Heart left ventricle (tissue), 16 donors: ENCODE data around the gene SFXN4. TPM values are rescaled to one million over a fixed set of nuclear protein-coding genes. Genes with fewer than 3 reads are reported as not detected.

ENCODE experiments used
- ATAC-seq, 4 donors: fragments of 200-7000 bp; cut with Tn5 transposase; one replicate each; pipeline ENCODE4 v1.9.1; 2020 to 2022; ENCODE audit warnings: moderate library complexity in 4 of 4, mild to moderate bottlenecking in 3 of 4, moderate number of reproducible peaks in 1 of 4
- DNase-seq, 5 donors: peaks; one replicate each; pipeline ENCODE4 v3.0.0-alpha.2; 2020
- H3K27ac ChIP-seq, 12 donors: fragments of 200-600 bp; sonication (generic) in 4 of 12; one replicate each; pipeline versions ENCODE4 v1.5.0 to v1.8.0; 2016 to 2022; ENCODE audit warnings: mild to moderate bottlenecking in 2 of 12
- H3K27me3 ChIP-seq, 9 donors: fragments of 200-600 bp; sonication (generic) in 2 of 9; one replicate each; pipeline versions ENCODE4 v1.5.1 to v1.8.0; 2016 to 2022; ENCODE audit warnings: mild to moderate bottlenecking in 3 of 9
- H3K36me3 ChIP-seq, 9 donors: fragments of 200-600 bp; sonication (generic) in 2 of 9; one replicate each; pipeline versions ENCODE4 v1.5.0 to v1.8.0; 2018 to 2022; ENCODE audit warnings: mild to moderate bottlenecking in 2 of 9
- H3K4me1 ChIP-seq, 12 donors: fragments of 200-600 bp; sonication (generic) in 4 of 12; one replicate each; pipeline versions ENCODE4 v1.5.0 to v1.8.0; 2016 to 2022; ENCODE audit warnings: mild to moderate bottlenecking in 3 of 12
- H3K4me3 ChIP-seq, 12 donors: fragments of 200-600 bp; sonication (generic) in 4 of 12; one replicate each; pipeline versions ENCODE4 v1.5.0 to v1.8.0; 2017 to 2022; ENCODE audit warnings: mild to moderate bottlenecking in 9 of 12, moderate library complexity in 4 of 12
- H3K9me3 ChIP-seq, 12 donors: fragments of 200-600 bp; sonication (generic) in 4 of 12; one replicate each; pipeline versions ENCODE4 v1.5.0 to v1.8.0; 2016 to 2022; ENCODE audit warnings: mild to moderate bottlenecking in 1 of 12
- POLR2A ChIP-seq, 2 donors: fragments of 450-650 bp; IDR thresholded peaks; one replicate each; pipeline ENCODE4 v1.6.1; 2017; ENCODE audit warnings: antibody characterized with exemption in 2 of 2, mild to moderate bottlenecking in 2 of 2, moderate library complexity in 2 of 2
- WGBS, 4 donors: extraction: QIAGEN DNeasy Blood & Tissue Kit in 2 of 4; methylation state at CpG; one replicate each; pipeline versions ENCODE4 v1.1.5 to v1.1.7; 2013 to 2018; 5-methylcytosine and 5-hydroxymethylcytosine counted together
- intact Hi-C, 10 donors: fragments of 100-400 bp; cut with DNase I; formaldehyde crosslinking; loops; one replicate each; pipeline versions ENCODE4 v1.11.1 to v1.14.2; 2022
- polyA plus RNA-seq, 2 donors: library from polyadenylated mRNA; stranded (reverse); fragments of 200-250 nt; gene quantifications; one replicate each; pipeline ENCODE4 v1.2.3, GENCODE V29; 2013
- total RNA-seq, 9 donors: library from RNA; depleted of rRNA in 2 of 9; stranded (reverse); fragments of >200 nt in 2 of 9; fragmentation: NEBNext Ultra II Directional in 3 of 9; extraction: Animal tissue kit (Norgen Biotek cat#: 25700) in 3 of 9; gene quantifications; one replicate each; pipeline versions ENCODE4 v1.1.0 to v1.2.4, GENCODE V29; 2016 to 2023
- TF ChIP-seq, protein P1 (sequence below), 12 donors: fragments of 200-600 bp; sonication (generic) in 4 of 12; IDR thresholded peaks; one replicate each; pipeline versions ENCODE4 v1.5.0 to v1.8.0; 2018 to 2022; ENCODE audit warnings: antibody characterized with exemption in 12 of 12, mild to moderate bottlenecking in 5 of 12
- donor health status: ischemic (EF 13 %, LVEDD 7.1; RV severe dilation, severe dysfunction).
- donor health status: healthy with polysubstance abuse.
- donor health status: DM: no; HTN: yes; CAD: no.
- donor health status: DM: no; HTN: no; CAD: no.
- donor health status: ischemic (EF 25% LVEDD 6.9; RV normal size, moderate dysfunction).
- donor health status: ischemic (EF 25% LVEDD 5.7; RV mildly dilated, moderate dysfunction).
- donor health status: healthy.
- donor health status: DM: yes; HTN: yes; CAD: no.
- donor health status: ischemic (EF 35%, LVEDD 5.7; RV mildly dilated, moderate dysfunction).
- donor health status: nonischemic (EF 11% LVEDD 7.7; RV severe dilation, severe dysfunction).
- donor health status: DM: yes; HTN: yes; CAD: no.
- donor health status: PGD.
- donor health status: ischemic (EF 29% LVEDD 5.4; RV normal size, mild dysfunction).
- donor health status: nonischemic (EF 23%, LVEDD 6.1; RV moderate dilation, normal function).

Gene SFXN4
- total and polyA plus RNA-seq, 11 donors = 33.2 to 68.5 (median 42.8) TPM

DNA sequence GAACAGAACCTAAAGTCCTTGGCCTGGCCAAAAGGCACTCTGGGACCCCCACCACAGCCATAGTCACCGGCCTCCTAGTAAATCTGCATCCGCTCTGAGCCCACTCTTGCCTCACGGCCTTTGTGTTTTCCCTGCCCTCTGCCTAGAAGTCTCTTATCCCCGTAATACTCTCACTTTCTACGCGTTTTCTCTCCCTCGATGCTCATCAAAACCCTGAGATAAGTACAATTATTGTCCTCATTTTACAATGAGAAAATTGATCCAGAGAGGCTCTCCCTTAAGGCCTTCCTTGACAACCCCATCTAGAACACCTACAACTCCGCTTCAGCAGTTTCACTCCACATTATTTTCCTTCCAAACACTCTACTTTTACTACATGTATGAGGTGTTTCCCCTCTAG is 1.5 kb upstream of the SFXN4 start:
- Histone ChIP-seq H3K9me3 (no peaks in the 10 kb centered on the region), H3K4me3 (peak overlapping the region in 1 of 12 donors; percentile 89), H3K4me1 (peaks cover 0 to 22% (median 15%) of the 10 kb centered on the region in 12 donors), H3K36me3 (peaks cover 4 to 66% (median 52%) of the 10 kb centered on the region in 9 donors), H3K27me3 (no peaks in the 10 kb centered on the region), H3K27ac (peak overlapping the region in 3 of 12 donors; percentile 12 to 94 (median 86))
- DNase-seq = no peak
- WGBS, 4 donors = 82 to 83% (median 83%) methylated on average over 8 of the region's 8 CpGs
- intact Hi-C loops = loop anchor here in 1 of 10 donors (10.0 kb wide), 1 partner anchor 728 kb away; the partner anchor contains the start of gene SEC23IP
- TF ChIP-seq, protein P1, sequence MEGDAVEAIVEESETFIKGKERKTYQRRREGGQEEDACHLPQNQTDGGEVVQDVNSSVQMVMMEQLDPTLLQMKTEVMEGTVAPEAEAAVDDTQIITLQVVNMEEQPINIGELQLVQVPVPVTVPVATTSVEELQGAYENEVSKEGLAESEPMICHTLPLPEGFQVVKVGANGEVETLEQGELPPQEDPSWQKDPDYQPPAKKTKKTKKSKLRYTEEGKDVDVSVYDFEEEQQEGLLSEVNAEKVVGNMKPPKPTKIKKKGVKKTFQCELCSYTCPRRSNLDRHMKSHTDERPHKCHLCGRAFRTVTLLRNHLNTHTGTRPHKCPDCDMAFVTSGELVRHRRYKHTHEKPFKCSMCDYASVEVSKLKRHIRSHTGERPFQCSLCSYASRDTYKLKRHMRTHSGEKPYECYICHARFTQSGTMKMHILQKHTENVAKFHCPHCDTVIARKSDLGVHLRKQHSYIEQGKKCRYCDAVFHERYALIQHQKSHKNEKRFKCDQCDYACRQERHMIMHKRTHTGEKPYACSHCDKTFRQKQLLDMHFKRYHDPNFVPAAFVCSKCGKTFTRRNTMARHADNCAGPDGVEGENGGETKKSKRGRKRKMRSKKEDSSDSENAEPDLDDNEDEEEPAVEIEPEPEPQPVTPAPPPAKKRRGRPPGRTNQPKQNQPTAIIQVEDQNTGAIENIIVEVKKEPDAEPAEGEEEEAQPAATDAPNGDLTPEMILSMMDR (IDR thresholded peaks at IDR 0.05) = no peak
- TF ChIP-seq POLR2A (IDR thresholded peaks at IDR 0.05) = no peak
- no peak for ATAC-seq

DNA sequence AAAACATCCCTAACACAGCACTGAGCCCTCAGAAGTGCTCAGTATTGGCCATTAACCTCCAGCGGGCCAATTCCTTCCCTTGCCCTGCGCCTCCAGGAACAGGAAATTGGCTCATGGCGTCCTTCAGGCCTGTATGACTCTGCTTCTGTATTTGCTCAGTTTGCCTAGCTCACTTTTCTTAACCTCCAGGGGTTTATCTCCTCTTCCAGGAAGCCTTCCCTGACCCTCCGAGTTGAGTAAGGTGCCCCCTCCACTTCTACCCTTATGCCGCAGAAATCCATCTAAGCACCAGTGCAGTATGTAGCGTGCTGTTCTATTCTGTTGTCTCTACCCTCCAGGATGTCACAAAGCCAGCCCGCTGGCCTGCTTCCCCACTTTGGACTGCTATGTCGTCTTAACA is 1.1 kb upstream of the SFXN4 start:
- peaks cover 1 to 66% (median 49%) of the 10 kb centered on the region in 9 donors for H3K36me3 ChIP-seq
- ATAC-seq (no peak), DNase-seq (no peak)
- peaks cover 0 to 27% (median 15%) of the 10 kb centered on the region in 12 donors for H3K4me1 ChIP-seq
- peak overlapping the region in 7 of 12 donors; percentile 86 to 98 (median 94) for H3K27ac ChIP-seq
- intact Hi-C loops = loop anchor here in 1 of 10 donors (10.0 kb wide), 1 partner anchor 728 kb away; the partner anchor contains the start of gene SEC23IP
- no peaks in the 10 kb centered on the region for H3K9me3 ChIP-seq
- H3K4me3 ChIP-seq = peak overlapping the region in 2 of 12 donors; percentile 89 to 92
- TF ChIP-seq, protein P1 (IDR thresholded peaks at IDR 0.05) = no peak
- no peak for TF ChIP-seq POLR2A (IDR thresholded peaks at IDR 0.05)
- H3K27me3 ChIP-seq = no peaks in the 10 kb centered on the region
- 66 to 80% (median 72%) methylated on average over 8 of the region's 8 CpGs for WGBS, 4 donors

DNA sequence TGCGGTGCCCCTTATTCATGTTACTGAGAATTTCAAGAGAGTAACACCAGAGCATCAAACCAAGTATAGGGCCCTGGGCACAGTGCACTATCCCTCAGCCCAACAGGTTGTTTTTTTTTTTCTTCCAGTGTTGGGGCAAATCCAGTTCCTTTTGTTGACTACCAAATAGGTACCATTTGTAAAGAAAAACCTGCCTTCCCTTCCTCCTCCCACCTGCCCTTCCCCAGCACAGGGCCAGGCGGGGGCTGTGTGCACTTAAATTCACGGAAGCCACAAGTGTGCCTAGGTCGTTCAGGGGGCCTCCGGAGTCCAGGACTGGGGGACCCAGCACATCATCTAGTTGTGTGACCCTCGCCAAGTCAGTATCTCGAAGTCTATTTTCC is 595 bp upstream of the SFXN4 start:
- Histone ChIP-seq H3K27ac (peak overlapping the region; percentile 78 to 98 (median 94)), H3K9me3 (no peaks in the 10 kb centered on the region), H3K4me3 (peak overlapping the region; percentile 61 to 92 (median 77)), H3K4me1 (peaks cover 0 to 28% (median 15%) of the 10 kb centered on the region in 12 donors), H3K27me3 (no peaks in the 10 kb centered on the region), H3K36me3 (peaks cover 0 to 63% (median 47%) of the 10 kb centered on the region in 9 donors)
- WGBS, 4 donors = 68 to 72% (median 71%) methylated on average over 7 of the region's 7 CpGs
- peak in 1 of 4 donors; percentile 4 for ATAC-seq
- intact Hi-C loops = loop anchor here in 1 of 10 donors (10.0 kb wide), 1 partner anchor 729 kb away; the partner anchor contains the start of gene SEC23IP
- no peak for DNase-seq
- TF ChIP-seq, protein P1 (IDR thresholded peaks at IDR 0.05) = no peak
- TF ChIP-seq POLR2A (IDR thresholded peaks at IDR 0.05) = no peak

DNA sequence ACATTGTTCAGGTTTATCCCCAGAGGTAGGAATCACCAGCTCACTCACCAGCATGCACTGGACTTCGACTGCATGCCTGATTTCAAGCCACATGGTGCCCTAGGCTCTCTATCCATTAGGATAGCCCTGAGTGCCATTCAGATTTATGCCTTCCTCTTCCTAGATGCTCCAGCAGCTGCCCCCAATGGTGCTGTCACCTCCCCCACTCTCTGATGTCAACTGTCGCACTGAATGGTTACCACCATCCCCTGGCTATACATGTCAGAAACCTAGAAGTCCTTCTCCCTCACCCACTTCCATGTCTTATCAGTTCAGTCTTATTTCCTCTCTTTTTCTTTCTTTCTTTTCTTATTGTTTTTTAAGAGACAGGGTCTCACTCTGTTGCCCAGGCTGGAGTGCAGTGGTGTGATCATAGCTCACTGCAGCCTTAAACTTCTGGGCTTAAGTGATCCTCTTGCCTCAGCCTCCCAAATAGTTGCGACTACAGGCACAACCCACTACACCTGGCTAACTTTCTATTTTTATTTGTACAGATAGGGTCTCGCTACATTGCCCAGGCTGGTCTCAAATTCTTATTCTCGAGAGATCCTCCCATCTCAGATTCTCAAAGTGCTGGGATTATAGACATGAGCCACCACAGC is 2.9 kb downstream of the SFXN4 start:
- peaks cover 0 to 28% (median 15%) of the 10 kb centered on the region in 12 donors for H3K4me1 ChIP-seq
- ATAC-seq (no peak), DNase-seq (no peak)
- WGBS, 4 donors = 94 to 96% (median 95%) methylated on average over 5 of the region's 5 CpGs
- TF ChIP-seq, protein P1 (IDR thresholded peaks at IDR 0.05) = no peak
- no peak for TF ChIP-seq POLR2A (IDR thresholded peaks at IDR 0.05)
- no peak overlapping the region for H3K27ac ChIP-seq
- no peaks in the 10 kb centered on the region for H3K27me3 ChIP-seq
- H3K9me3 ChIP-seq = no peaks in the 10 kb centered on the region
- H3K36me3 ChIP-seq = peaks cover 0 to 63% (median 41%) of the 10 kb centered on the region in 9 donors
- H3K4me3 ChIP-seq = no peak overlapping the region
- intact Hi-C loops = loop anchor here in 1 of 10 donors (10.0 kb wide), 1 partner anchor 732 kb away; the partner anchor contains the start of gene SEC23IP
